Measurements from ENCODE around the gene SEMA5B. TPM values are rescaled to one million over a fixed set of nuclear protein-coding genes. Genes with fewer than 3 reads are reported as not detected.

Gene SEMA5B
- total RNA-seq, 2 experiments from 2014 or later, result 0.22 TPM; not detected in 1

GRCh38 chr3:122937745-122938144, 89.8 kb downstream of the SEMA5B start:
- TF ChIP-seq, protein P1, sequence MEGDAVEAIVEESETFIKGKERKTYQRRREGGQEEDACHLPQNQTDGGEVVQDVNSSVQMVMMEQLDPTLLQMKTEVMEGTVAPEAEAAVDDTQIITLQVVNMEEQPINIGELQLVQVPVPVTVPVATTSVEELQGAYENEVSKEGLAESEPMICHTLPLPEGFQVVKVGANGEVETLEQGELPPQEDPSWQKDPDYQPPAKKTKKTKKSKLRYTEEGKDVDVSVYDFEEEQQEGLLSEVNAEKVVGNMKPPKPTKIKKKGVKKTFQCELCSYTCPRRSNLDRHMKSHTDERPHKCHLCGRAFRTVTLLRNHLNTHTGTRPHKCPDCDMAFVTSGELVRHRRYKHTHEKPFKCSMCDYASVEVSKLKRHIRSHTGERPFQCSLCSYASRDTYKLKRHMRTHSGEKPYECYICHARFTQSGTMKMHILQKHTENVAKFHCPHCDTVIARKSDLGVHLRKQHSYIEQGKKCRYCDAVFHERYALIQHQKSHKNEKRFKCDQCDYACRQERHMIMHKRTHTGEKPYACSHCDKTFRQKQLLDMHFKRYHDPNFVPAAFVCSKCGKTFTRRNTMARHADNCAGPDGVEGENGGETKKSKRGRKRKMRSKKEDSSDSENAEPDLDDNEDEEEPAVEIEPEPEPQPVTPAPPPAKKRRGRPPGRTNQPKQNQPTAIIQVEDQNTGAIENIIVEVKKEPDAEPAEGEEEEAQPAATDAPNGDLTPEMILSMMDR (IDR thresholded peaks at IDR 0.05), result no peak
- intact Hi-C loops (cut with DNase I, micrococcal nuclease), result no loop called here
- CTCF ChIA-PET, result no interaction called here
- no peak for ATAC-seq (ENCODE audit: poor library complexity)
- Mint-ChIP-seq H3K4me3 (no peak overlapping the region), H3K27me3 (no peaks in the 10 kb centered on the region), H3K4me1 (ENCODE audit: low read depth) (peaks cover 4% of the 10 kb centered on the region), H3K9me3 (no peaks in the 10 kb centered on the region), H3K36me3 (ENCODE audit: low read depth) (no peaks in the 10 kb centered on the region), H3K27ac (no peak overlapping the region)
- POLR2A ChIA-PET, result no interaction called here
- Histone ChIP-seq H3K4me1 (ENCODE audit: insufficient read depth, low read length) (peaks cover 17% of the 10 kb centered on the region), H3K4me3 (ENCODE audit: low read length) (no peak overlapping the region), H3K9me3 (ENCODE audit: control insufficient read depth in 1 of 2, insufficient read depth in 1 of 2, low read length in 2 of 2) (no peaks in the 10 kb centered on the region), H3K27me3 (ENCODE audit: control insufficient read depth in 1 of 2, insufficient read depth in 2 of 2, low read length in 2 of 2) (peaks cover 0 to 2% of the 10 kb centered on the region in 2 experiments), H3K27ac (ENCODE audit: low read depth in 1 of 2, low read length in 2 of 2) (no peak overlapping the region), H3K36me3 (ENCODE audit: insufficient read depth, low read length) (no peaks in the 10 kb centered on the region)
- DNase-seq, result no peak

DNA sequence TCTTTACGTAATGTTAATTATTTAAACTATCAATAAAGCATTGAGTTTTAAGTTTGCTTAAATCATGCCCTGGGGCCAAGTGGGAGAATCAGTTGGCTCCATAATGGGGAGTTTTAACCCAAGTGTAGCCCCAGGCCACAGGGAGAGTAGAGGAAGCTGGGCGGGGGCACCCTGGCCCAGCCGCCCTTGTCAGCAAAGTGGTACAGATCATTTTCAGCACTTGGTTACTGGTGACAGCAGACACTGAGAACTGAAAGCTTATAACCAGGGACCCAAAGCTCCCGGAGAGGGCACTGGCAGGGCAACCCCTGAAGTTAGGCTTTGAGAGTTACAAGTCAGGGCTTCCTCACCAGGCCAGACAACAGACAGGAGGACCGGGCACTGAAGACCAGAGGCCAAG, 90.6 kb downstream of the SEMA5B start:
- DNase-seq (no peak), ATAC-seq (ENCODE audit: poor library complexity) (no peak)
- intact Hi-C loops (cut with DNase I, micrococcal nuclease), result no loop called here
- Histone ChIP-seq H3K27ac (ENCODE audit: low read depth in 1 of 2, low read length in 2 of 2) (no peak overlapping the region), H3K9me3 (ENCODE audit: control insufficient read depth in 1 of 2, insufficient read depth in 1 of 2, low read length in 2 of 2) (no peaks in the 10 kb centered on the region), H3K36me3 (ENCODE audit: insufficient read depth, low read length) (no peaks in the 10 kb centered on the region), H3K4me1 (ENCODE audit: insufficient read depth, low read length) (peaks cover 11% of the 10 kb centered on the region), H3K4me3 (ENCODE audit: low read length) (no peak overlapping the region), H3K27me3 (ENCODE audit: control insufficient read depth in 1 of 2, insufficient read depth in 2 of 2, low read length in 2 of 2) (peaks cover 0 to under 1% of the 10 kb centered on the region in 2 experiments)
- POLR2A ChIA-PET, result no interaction called here
- H3K4me3 Mint-ChIP-seq, result no peak overlapping the region
- CTCF ChIA-PET, result no interaction called here
- TF ChIP-seq, protein P1 (IDR thresholded peaks at IDR 0.05), result no peak
- H3K9me3 Mint-ChIP-seq, result no peaks in the 10 kb centered on the region
- H3K36me3 Mint-ChIP-seq (ENCODE audit: low read depth), result no peaks in the 10 kb centered on the region
- peaks cover 4% of the 10 kb centered on the region for H3K4me1 Mint-ChIP-seq (ENCODE audit: low read depth)
- H3K27ac Mint-ChIP-seq, result no peak overlapping the region
- no peaks in the 10 kb centered on the region for H3K27me3 Mint-ChIP-seq

- Histone ChIP-seq H3K4me3 (ENCODE audit: low read length) (no peak overlapping the region), H3K27me3 (ENCODE audit: control insufficient read depth in 1 of 2, insufficient read depth in 2 of 2, low read length in 2 of 2) (no peaks in the 10 kb centered on the region), H3K36me3 (ENCODE audit: insufficient read depth, low read length) (no peaks in the 10 kb centered on the region), H3K27ac (ENCODE audit: low read depth in 1 of 2, low read length in 2 of 2) (no peak overlapping the region), H3K4me1 (ENCODE audit: insufficient read depth, low read length) (peaks cover 9% of the 10 kb centered on the region), H3K9me3 (ENCODE audit: control insufficient read depth in 1 of 2, insufficient read depth in 1 of 2, low read length in 2 of 2) (no peaks in the 10 kb centered on the region)
- no peaks in the 10 kb centered on the region for H3K27me3 Mint-ChIP-seq
- H3K9me3 Mint-ChIP-seq, result no peaks in the 10 kb centered on the region
- ChIA-PET CTCF (no interaction called here), POLR2A (no interaction called here)
- intact Hi-C loops (cut with DNase I, micrococcal nuclease), result no loop called here
- ATAC-seq (ENCODE audit: poor library complexity) (no peak), DNase-seq (no peak)
- TF ChIP-seq, protein P1 (IDR thresholded peaks at IDR 0.05), result no peak
- H3K27ac Mint-ChIP-seq, result no peak overlapping the region
- peaks cover 4% of the 10 kb centered on the region for H3K4me1 Mint-ChIP-seq (ENCODE audit: low read depth)
- H3K36me3 Mint-ChIP-seq (ENCODE audit: low read depth), result no peaks in the 10 kb centered on the region
- H3K4me3 Mint-ChIP-seq, result no peak overlapping the region
These were observed 91.2 kb downstream of the SEMA5B start for GRCh38 chr3:122936335-122936734.
